ENCODE measurements around the gene FYN. TPM values are rescaled to one million over a fixed set of nuclear protein-coding genes. Genes with fewer than 3 reads are reported as not detected.

FYN gene
- total RNA-seq, 2 donors from 2014 or later: 11.3 to 21.5 TPM

DNA sequence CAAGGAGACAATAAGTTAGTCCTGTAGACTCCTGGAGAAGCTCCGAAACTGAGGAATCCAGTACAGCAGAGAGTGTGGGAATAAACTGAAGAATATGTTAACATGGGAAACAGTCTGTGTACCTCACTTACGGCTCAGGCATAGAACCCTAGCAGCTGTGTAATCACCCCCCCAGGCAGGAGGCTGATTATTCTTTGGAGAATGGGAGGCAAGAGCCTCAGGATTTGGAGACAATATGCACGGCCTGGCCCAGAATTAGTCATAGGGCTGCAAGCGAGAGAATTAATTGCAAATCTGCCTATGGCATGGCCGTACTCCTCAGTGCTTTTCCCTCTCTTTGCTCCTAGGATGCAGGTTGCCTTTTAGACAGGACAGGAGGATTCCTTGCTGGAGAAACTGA is 27.5 kb upstream of the FYN start:
- TF ChIP-seq CTCF (IDR thresholded peaks at IDR 0.05): no peak
- H3K36me3 ChIP-seq: no peaks in the 10 kb centered on the region
- no peak for DNase-seq
- H3K4me3 ChIP-seq: no peak overlapping the region
- H3K9ac ChIP-seq (ENCODE audit: low read depth in 2 of 2, low read length in 2 of 2): no peak overlapping the region
- no peak overlapping the region for H3K27ac ChIP-seq
- no peaks in the 10 kb centered on the region for H3K4me1 ChIP-seq
- no peaks in the 10 kb centered on the region for H3K27me3 ChIP-seq
- intact Hi-C loops (cut with DNase I): no loop called here
- H3K9me3 ChIP-seq: no peaks in the 10 kb centered on the region

GRCh38 chr6:111899531-111899930 is 26.3 kb upstream of the FYN start:
- H3K36me3 ChIP-seq: no peaks in the 10 kb centered on the region
- no peak overlapping the region for H3K4me3 ChIP-seq
- no peak overlapping the region for H3K27ac ChIP-seq
- intact Hi-C loops (cut with DNase I): no loop called here
- no peak overlapping the region for H3K9ac ChIP-seq (ENCODE audit: low read depth in 2 of 2, low read length in 2 of 2)
- no peak for TF ChIP-seq CTCF (IDR thresholded peaks at IDR 0.05)
- DNase-seq: no peak
- H3K27me3 ChIP-seq: no peaks in the 10 kb centered on the region
- no peaks in the 10 kb centered on the region for H3K4me1 ChIP-seq
- no peaks in the 10 kb centered on the region for H3K9me3 ChIP-seq

DNA sequence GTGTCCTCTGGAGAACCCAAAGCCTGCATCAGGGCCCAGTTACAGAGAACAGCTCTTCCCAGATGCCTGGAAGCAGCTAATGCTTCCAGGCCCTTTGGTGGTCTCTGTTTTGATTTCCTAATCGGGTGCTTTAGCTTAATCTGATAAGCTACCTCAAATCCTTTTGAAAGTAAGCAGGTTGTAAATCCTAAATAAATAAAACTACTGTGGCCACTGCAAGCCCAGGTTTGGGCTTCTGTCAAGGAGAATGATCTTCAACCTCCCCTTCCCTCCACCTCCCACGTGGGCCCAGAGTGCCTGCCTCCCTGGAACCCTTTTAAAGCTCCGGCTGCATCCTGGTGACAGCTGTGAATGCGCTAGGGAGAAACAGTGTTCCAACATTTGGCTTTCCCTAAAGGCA is 25.2 kb upstream of the FYN start:
- no peaks in the 10 kb centered on the region for H3K4me1 ChIP-seq

GRCh38 chr6:111894951-111895350 is 21.7 kb upstream of the FYN start:
- Histone ChIP-seq H3K9me3 (no peaks in the 10 kb centered on the region), H3K4me3 (no peak overlapping the region), H3K4me1 (no peaks in the 10 kb centered on the region), H3K27ac (no peak overlapping the region), H3K36me3 (no peaks in the 10 kb centered on the region), H3K9ac (ENCODE audit: low read depth in 2 of 2, low read length in 2 of 2) (no peak overlapping the region), H3K27me3 (no peaks in the 10 kb centered on the region)
- no peak for DNase-seq
- TF ChIP-seq CTCF (IDR thresholded peaks at IDR 0.05): no peak
- intact Hi-C loops (cut with DNase I): no loop called here

More for the DNA sequence above, 25.2 kb upstream of the FYN start:
- Histone ChIP-seq H3K36me3 (no peaks in the 10 kb centered on the region), H3K9ac (ENCODE audit: low read depth in 2 of 2, low read length in 2 of 2) (no peak overlapping the region), H3K4me3 (no peak overlapping the region), H3K27ac (no peak overlapping the region), H3K9me3 (no peaks in the 10 kb centered on the region), H3K27me3 (no peaks in the 10 kb centered on the region)
- DNase-seq: no peak
- no peak for TF ChIP-seq CTCF (IDR thresholded peaks at IDR 0.05)
- intact Hi-C loops (cut with DNase I): no loop called here

DNA sequence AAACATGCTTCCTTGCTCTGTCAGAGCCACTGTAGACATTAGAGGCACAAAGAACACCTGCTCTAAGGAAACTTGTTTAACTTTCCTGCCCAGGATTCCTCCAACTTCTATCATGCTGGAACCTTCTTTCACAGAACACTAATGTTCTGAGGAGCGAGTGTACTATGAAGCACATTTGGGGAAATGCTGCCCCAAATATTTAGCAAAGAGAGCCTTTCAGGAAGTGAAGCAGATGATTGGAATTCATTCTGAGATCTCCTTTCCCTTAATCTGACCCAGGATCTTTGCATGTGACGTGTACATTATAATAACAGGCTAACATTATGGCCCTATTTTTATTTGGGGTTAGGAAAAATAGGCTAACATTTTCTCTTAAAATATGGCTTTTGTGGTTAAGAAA is 21.0 kb upstream of the FYN start:
- Histone ChIP-seq H3K9ac (ENCODE audit: low read depth in 2 of 2, low read length in 2 of 2) (no peak overlapping the region), H3K4me3 (no peak overlapping the region), H3K36me3 (no peaks in the 10 kb centered on the region), H3K27me3 (no peaks in the 10 kb centered on the region), H3K27ac (no peak overlapping the region), H3K4me1 (no peaks in the 10 kb centered on the region), H3K9me3 (no peaks in the 10 kb centered on the region)
- intact Hi-C loops (cut with DNase I): no loop called here
- TF ChIP-seq CTCF (IDR thresholded peaks at IDR 0.05): no peak
- no peak for DNase-seq

DNA sequence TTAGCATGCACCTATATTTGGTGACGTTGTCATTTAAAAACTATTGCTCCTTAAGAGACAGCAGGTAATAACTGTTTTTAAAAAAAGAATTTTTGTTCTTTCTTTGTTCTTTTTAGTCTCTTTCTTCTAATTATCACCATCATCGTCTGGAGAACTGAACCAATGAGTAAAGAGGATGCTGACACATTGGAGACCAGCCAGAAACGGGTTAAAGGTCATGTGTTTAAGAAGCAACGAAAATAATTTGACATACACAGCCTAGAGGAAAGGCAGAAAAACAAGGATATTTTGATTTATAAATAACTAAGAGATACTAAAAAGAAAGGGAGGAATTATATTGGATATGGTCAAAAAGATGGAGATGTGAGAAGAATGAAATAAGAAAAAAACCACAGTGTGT is 19.2 kb upstream of the FYN start:
- intact Hi-C loops (cut with DNase I): no loop called here
- no peak overlapping the region for H3K27ac ChIP-seq
- no peak for TF ChIP-seq CTCF (IDR thresholded peaks at IDR 0.05)
- no peaks in the 10 kb centered on the region for H3K9me3 ChIP-seq
- H3K36me3 ChIP-seq: no peaks in the 10 kb centered on the region
- H3K9ac ChIP-seq (ENCODE audit: low read depth in 2 of 2, low read length in 2 of 2): no peak overlapping the region
- no peaks in the 10 kb centered on the region for H3K4me1 ChIP-seq
- no peak overlapping the region for H3K4me3 ChIP-seq
- H3K27me3 ChIP-seq: no peaks in the 10 kb centered on the region
- DNase-seq: no peak
